ENCODE results near the gene PDAP1. TPM values are rescaled to one million over a fixed set of nuclear protein-coding genes. Genes with fewer than 3 reads are reported as not detected.
"Not testable (repeated sequence)": the region's sequence is repeated elsewhere in the genome, so short reads cannot be mapped to it uniquely, and the experiment has no call there.

Gene PDAP1
- polyA plus RNA-seq, 1 donor (not counting 4 experiments of a cell fraction or from before 2014, with no cell fraction given), result 99.1 TPM

DNA sequence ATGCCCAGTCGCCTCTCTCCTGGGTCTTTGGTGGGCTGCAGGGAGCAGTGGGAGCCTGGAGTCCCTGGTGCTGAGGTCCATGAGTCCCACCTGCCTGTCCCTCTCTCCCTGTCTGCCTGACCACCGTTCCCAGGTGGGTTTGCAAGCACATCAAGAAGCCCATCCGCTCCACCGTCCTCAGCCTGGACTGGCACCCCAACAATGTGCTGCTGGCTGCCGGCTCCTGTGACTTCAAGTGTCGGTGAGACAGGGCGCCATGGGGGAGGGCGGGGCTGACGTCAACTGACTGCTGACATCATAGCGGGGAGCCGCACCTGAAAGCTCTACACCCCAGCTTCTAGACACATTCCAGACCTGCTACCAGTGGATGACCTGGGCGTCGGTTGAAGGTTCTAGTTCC lies 18.6 kb downstream of the PDAP1 start:
- TF ChIP-seq, protein P1, sequence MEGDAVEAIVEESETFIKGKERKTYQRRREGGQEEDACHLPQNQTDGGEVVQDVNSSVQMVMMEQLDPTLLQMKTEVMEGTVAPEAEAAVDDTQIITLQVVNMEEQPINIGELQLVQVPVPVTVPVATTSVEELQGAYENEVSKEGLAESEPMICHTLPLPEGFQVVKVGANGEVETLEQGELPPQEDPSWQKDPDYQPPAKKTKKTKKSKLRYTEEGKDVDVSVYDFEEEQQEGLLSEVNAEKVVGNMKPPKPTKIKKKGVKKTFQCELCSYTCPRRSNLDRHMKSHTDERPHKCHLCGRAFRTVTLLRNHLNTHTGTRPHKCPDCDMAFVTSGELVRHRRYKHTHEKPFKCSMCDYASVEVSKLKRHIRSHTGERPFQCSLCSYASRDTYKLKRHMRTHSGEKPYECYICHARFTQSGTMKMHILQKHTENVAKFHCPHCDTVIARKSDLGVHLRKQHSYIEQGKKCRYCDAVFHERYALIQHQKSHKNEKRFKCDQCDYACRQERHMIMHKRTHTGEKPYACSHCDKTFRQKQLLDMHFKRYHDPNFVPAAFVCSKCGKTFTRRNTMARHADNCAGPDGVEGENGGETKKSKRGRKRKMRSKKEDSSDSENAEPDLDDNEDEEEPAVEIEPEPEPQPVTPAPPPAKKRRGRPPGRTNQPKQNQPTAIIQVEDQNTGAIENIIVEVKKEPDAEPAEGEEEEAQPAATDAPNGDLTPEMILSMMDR (optimal IDR thresholded peaks at IDR 0.05 in 1 of 3, IDR thresholded peaks at IDR 0.05 in 1 of 3, conservative IDR thresholded peaks at IDR 0.05 in 1 of 3; ENCODE audit: extremely low read depth in 1 of 3, insufficient read depth in 2 of 3, low read length in 3 of 3), result no peak
- H3K4me3 ChIP-seq (ENCODE audit: control insufficient read depth in 2 of 3, extremely low read depth in 1 of 3, insufficient read depth in 2 of 3, low read depth in 1 of 3, low read length in 3 of 3), result no peak overlapping the region
- no peak overlapping the region for H3K27ac ChIP-seq (ENCODE audit: control insufficient read depth, insufficient read depth, low read length)
- no peak for DNase-seq (ENCODE audit: low read depth, low spot score)
- dilution Hi-C loops (cut with MboI; ENCODE audit: extremely low pct_ligation_motif_present, low sequenced_read_pairs), result no loop called here
- H2AFZ ChIP-seq (ENCODE audit: control insufficient read depth, low read length), result no peak overlapping the region
- no peak overlapping the region for H3K4me2 ChIP-seq (ENCODE audit: control insufficient read depth, extremely low read depth, insufficient read depth, low read depth, low read length)
- no peak overlapping the region for H3K9ac ChIP-seq (ENCODE audit: control insufficient read depth, extremely low read depth, insufficient read depth, low read length)
- H4K20me1 ChIP-seq (ENCODE audit: control insufficient read depth, extremely low read depth, insufficient read depth, low read length), result peaks cover 27% of the 10 kb centered on the region
- no peaks in the 10 kb centered on the region for H3K9me3 ChIP-seq (ENCODE audit: control insufficient read depth, low read depth, low read length)
- peaks cover 8% of the 10 kb centered on the region for H3K4me1 ChIP-seq (ENCODE audit: control insufficient read depth, extremely low read depth, insufficient read depth, low read length)
- FAIRE-seq, result no peak
- peaks cover 37 to 56% of the 10 kb centered on the region in 2 experiments for H3K36me3 ChIP-seq (ENCODE audit: control insufficient read depth in 2 of 2, extremely low read depth in 1 of 2, insufficient read depth in 2 of 2, low read length in 2 of 2)
- H3K79me2 ChIP-seq (ENCODE audit: control insufficient read depth, insufficient read depth, low read length), result peaks cover 6% of the 10 kb centered on the region
- no peaks in the 10 kb centered on the region for H3K27me3 ChIP-seq (ENCODE audit: control insufficient read depth, extremely low read depth, insufficient read depth, low read length)
- H3K9me1 ChIP-seq (ENCODE audit: control insufficient read depth, extremely low read depth, insufficient read depth, low read length), result no peaks in the 10 kb centered on the region

DNA sequence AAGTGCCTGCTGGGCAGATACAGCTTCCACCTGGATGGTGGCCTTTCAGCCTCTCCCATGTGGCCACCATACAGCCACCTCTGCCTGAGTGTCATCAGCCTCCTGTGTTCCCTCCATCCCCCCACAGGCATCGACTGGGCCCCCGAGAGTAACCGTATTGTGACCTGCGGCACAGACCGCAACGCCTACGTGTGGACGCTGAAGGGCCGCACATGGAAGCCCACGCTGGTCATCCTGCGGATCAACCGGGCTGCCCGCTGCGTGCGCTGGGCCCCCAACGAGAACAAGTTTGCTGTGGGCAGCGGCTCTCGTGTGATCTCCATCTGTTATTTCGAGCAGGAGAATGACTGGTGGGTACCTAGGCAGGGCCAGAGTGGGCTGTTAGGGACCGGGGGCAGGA lies 20.5 kb downstream of the PDAP1 start:
- Histone ChIP-seq H3K36me3 (ENCODE audit: control insufficient read depth in 2 of 2, extremely low read depth in 1 of 2, insufficient read depth in 2 of 2, low read length in 2 of 2) (peaks cover 36 to 49% of the 10 kb centered on the region in 2 experiments), H3K9ac (ENCODE audit: control insufficient read depth, extremely low read depth, insufficient read depth, low read length) (no peak overlapping the region)
- no peak for FAIRE-seq

DNA sequence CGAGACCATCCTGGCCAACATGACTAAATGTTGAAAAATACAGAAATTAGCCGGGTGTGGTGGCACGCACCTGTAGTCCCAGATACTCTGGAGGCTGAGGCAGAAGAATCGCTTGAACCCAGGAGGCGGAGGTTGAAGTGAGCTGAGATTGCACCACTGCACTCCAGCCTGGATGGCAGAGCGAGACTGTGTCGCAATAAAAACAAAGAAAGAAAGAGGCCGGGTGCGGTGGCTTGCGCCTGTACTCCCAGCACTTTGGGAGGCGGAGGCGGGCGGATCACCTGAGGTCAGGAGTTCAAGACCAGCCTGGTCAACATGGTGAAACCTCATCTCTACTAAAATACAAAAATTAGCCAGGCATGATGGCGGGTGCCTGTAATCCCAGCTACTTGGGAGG lies 21.2 kb downstream of the PDAP1 start:
- H3K36me3 ChIP-seq (ENCODE audit: control insufficient read depth in 2 of 2, extremely low read depth in 1 of 2, insufficient read depth in 2 of 2, low read length in 2 of 2), result peaks cover 36 to 47% of the 10 kb centered on the region in 2 experiments
- peaks cover 18% of the 10 kb centered on the region for H4K20me1 ChIP-seq (ENCODE audit: control insufficient read depth, extremely low read depth, insufficient read depth, low read length)
- not testable (repeated sequence) for FAIRE-seq

More for the DNA sequence above, 20.5 kb downstream of the PDAP1 start:
- TF ChIP-seq EZH2 (IDR thresholded peaks at IDR 0.05; ENCODE audit: low read length), result no peak
- TF ChIP-seq, protein P1 (optimal IDR thresholded peaks at IDR 0.05 in 1 of 3, IDR thresholded peaks at IDR 0.05 in 1 of 3, conservative IDR thresholded peaks at IDR 0.05 in 1 of 3; ENCODE audit: extremely low read depth in 1 of 3, insufficient read depth in 2 of 3, low read length in 3 of 3), result no peak
- H3K4me3 ChIP-seq (ENCODE audit: control insufficient read depth in 2 of 3, extremely low read depth in 1 of 3, insufficient read depth in 2 of 3, low read depth in 1 of 3, low read length in 3 of 3), result no peak overlapping the region
- H3K4me1 ChIP-seq (ENCODE audit: control insufficient read depth, extremely low read depth, insufficient read depth, low read length), result peaks cover 6% of the 10 kb centered on the region
- H3K9me3 ChIP-seq (ENCODE audit: control insufficient read depth, low read depth, low read length), result no peaks in the 10 kb centered on the region
- H4K20me1 ChIP-seq (ENCODE audit: control insufficient read depth, extremely low read depth, insufficient read depth, low read length), result peaks cover 19% of the 10 kb centered on the region
- H3K27me3 ChIP-seq (ENCODE audit: control insufficient read depth, extremely low read depth, insufficient read depth, low read length), result no peaks in the 10 kb centered on the region
- no peak for DNase-seq (ENCODE audit: low read depth, low spot score)
- dilution Hi-C loops (cut with MboI; ENCODE audit: extremely low pct_ligation_motif_present, low sequenced_read_pairs), result no loop called here
- H3K9me1 ChIP-seq (ENCODE audit: control insufficient read depth, extremely low read depth, insufficient read depth, low read length), result no peaks in the 10 kb centered on the region
- H3K27ac ChIP-seq (ENCODE audit: control insufficient read depth, insufficient read depth, low read length), result no peak overlapping the region
- no peak overlapping the region for H2AFZ ChIP-seq (ENCODE audit: control insufficient read depth, low read length)
- H3K79me2 ChIP-seq (ENCODE audit: control insufficient read depth, insufficient read depth, low read length), result peaks cover 19% of the 10 kb centered on the region
- H3K4me2 ChIP-seq (ENCODE audit: control insufficient read depth, extremely low read depth, insufficient read depth, low read depth, low read length), result no peak overlapping the region

More for the DNA sequence above, 21.2 kb downstream of the PDAP1 start:
- H3K9me3 ChIP-seq (ENCODE audit: control insufficient read depth, low read depth, low read length); H3K4me2 ChIP-seq (ENCODE audit: control insufficient read depth, extremely low read depth, insufficient read depth, low read depth, low read length); H2AFZ ChIP-seq (ENCODE audit: control insufficient read depth, low read length); H3K27me3 ChIP-seq (ENCODE audit: control insufficient read depth, extremely low read depth, insufficient read depth, low read length); H3K9ac ChIP-seq (ENCODE audit: control insufficient read depth, extremely low read depth, insufficient read depth, low read length); dilution Hi-C loops (cut with MboI; ENCODE audit: extremely low pct_ligation_motif_present, low sequenced_read_pairs); H3K4me3 ChIP-seq (ENCODE audit: control insufficient read depth in 2 of 3, extremely low read depth in 1 of 3, insufficient read depth in 2 of 3, low read depth in 1 of 3, low read length in 3 of 3); DNase-seq (ENCODE audit: low read depth, low spot score); H3K4me1 ChIP-seq (ENCODE audit: control insufficient read depth, extremely low read depth, insufficient read depth, low read length); H3K27ac ChIP-seq (ENCODE audit: control insufficient read depth, insufficient read depth, low read length); H3K9me1 ChIP-seq (ENCODE audit: control insufficient read depth, extremely low read depth, insufficient read depth, low read length): not testable (repeated sequence)
- peaks cover 24% of the 10 kb centered on the region for H3K79me2 ChIP-seq (ENCODE audit: control insufficient read depth, insufficient read depth, low read length)
